DMS 273 treated with DMSO at 0.1 percent for 48 hours (cell line): ENCODE results near the gene ACR.

Experiments used
- DNase-seq: peaks from one replicate; lab custom pipeline; 2025; lab: John Stamatoyannopoulos, UW

ACR gene

DNA sequence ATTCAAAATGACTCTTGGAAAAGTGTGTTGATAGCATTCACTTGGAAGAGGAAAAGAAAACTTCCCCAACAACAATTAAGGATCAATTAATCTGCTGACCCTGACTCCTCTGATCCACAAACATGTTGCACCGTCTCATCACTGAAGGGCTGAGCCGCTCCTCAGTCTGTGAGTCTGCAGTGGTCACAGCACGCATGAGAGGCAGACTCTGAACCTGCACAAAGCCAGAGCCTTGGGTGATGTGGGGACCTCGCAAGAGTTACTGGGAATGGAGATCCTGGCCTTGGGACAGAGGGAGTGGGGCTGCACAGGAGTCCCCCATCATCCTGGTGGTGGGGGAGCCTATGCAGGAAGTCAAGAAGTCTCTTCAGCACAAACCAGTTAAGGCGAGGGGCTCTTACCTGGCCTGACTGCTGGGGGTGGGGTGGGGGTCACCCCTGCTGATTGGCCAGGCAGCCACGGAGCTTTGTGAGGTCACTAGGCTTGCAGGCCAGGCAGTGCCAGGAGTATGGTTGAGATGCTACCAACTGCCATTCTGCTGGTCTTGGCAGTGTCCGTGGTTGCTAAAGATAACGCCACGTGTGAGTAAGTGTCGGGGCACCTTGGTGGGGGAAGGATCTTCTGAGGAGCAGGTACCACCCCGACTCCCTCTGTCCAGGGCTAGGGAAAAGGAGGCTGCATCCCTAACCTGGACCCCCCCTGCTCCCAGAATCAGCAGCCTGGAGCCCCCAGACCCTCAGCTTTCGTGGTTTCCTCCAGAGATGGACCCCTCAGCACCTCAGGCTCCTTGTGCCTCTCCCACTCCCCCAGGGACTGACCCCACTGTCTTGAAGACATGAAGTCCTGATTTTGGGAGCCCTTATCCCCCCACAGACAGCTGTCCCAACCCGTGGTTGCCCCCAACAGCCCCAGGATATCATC is at the start of gene ACR:
Gene ACR, plus strand, starts transcription at position 477 of the 921 bp plus-strand sequence. Its CDS starts 32 bp downstream, at position 509.
- no peak for DNase-seq

DNA sequence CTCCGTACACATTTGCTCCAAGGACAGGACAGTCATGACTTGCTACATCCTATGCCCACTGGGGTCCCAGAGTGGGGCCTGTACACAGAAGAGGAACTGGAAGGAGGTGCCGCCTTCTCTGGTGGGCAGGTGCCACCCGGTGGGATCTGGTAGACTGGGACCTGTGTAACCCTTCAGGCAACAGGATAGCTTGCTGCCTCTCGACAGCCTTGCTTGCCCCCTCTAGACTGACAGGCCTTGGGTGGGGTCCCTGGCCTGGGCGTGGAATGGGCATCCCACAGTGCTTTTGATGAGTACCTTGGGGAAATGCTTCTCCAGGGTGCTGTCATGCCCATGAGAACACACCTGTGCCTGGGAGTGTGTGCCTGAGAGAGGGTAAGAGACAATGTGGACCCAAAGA is 49.6 kb upstream of the ACR start:
- DNase-seq: no peak

DNA sequence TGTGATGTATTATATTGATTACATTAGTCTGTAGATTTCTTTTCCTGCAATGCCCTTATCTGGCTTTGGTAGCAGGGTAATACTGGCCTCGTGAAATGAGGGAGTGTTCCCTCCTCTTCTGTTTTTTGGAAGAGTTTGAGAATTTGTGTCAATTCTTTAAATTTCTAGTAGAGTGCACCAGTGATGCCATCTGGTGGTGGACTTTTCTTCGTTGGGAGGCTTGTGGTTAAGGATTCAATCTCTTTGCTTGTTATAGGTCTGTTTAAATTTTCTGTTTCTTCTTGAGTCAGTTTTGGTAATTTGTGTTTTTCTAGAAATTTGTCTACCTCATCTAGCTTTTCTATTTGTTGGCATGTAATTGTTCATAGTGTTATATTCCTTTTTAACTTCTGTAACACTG is 46.5 kb upstream of the ACR start:
- no peak for DNase-seq

DNA sequence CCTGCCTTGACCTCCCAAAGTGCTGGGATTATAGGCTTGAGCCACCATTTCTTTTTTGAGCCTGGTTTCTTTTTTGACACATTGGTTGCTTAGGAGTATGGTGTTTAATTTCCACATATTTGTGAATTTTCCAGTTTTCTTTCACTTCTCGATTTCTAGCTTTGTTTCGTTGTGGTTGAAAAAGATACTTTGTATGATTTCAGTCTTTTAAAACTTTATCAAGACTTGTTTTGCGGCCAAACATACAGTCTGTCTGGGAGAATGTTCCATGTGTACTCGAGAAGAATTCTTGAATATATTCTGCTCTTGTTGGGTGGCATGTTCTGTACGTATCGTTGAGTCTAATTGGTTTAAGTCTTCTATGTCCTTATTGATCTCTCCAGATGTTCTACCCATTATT is 44.5 kb upstream of the ACR start:
- no peak for DNase-seq

DNA sequence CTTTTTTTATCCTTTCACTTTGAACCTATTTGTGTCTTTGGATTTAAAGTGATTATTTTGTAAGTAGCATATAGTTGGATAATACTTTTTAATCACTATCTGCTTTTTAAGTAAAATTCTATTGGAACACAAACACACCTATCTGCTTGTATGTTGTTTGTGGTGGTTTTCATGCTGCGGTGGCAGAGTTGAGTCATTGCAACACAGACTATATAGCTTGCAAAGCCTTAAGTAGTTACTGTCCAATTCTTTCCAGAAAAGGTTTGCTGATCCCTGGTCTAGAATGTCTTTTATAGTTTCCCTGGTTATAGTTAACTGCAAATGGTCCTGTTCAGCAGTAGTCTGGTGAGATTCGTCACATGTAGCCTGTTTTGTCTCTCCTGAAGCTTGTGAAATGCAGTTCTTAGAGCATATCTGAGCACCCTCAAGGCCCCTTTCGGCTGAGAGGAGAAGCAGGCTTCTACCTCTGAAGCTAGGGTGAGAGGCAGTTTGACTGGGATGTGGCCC is 43.9 kb upstream of the ACR start:
- DNase-seq: no peak

DNA sequence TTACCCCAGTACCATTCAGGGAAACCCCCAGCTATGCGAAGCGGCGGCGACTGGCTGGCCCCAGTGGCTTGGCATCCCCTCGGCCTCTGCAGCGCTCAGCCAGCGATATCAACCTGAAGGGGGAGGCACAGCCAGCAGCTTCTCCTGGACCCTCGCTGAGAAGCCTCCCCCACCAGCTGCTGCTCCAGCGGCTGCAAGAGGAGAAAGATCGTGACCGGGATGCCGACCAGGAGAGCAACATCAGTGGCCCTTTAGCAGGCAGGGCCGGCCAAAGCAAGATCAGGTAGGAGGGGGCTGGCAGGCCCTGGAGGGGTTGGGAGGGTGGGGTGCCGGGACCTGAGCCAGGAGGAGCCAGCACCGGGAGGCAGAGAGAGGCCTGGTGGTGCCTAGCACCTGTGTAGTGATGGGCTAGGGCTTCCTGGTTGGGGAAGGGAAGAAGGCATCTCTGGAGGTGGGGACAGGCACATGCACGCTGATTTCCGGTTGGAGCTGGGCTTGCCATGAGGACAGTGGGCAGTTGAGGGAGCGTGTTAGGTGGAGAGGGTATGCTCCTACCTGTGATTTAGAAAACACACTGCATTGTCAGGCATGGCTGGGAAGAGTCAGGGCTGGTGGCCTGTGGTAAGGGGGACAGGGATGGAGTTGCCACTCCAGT is 43.1 kb upstream of the ACR start:
- no peak for DNase-seq

DNA sequence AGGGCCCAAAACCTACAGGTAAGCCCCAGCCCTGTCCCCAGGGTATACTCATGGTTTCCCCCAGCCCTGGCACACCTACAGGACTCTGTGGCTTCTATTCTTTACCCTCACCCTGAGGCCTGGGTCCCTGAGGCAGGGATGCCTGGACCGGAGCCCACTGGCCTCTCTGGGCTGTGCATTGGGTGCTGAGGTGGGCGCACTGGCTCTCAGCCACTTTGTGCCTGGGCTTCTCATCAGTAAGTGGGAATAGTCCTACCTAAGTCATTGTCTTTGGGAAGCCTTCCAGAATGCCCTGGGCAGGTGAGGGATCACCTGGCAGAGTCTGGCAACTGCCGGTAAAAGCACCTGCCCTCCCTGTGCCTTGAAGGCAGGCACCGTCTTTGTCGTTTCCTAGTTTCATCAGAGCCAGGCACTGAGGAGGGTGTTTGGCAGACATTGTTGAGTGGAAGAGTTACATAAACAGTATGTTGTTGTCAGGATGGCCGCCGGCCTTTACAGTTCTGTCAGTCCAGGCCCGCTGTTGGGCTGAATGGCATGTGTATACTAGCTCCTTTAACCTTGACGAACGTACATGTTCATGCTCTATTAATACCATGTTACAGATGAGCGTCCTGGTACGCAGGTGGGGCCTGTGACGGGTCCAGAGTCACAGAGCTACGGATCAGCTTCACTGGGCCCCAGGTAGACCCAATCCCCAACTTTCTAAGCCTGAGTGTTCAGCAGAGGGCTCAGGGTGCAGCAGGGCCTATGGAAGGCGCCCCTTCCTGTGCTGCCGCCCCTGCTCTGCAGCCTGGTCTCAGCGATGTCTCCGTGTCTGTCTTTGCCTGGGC is 42.4 kb upstream of the ACR start:
- DNase-seq: no peak

DNA sequence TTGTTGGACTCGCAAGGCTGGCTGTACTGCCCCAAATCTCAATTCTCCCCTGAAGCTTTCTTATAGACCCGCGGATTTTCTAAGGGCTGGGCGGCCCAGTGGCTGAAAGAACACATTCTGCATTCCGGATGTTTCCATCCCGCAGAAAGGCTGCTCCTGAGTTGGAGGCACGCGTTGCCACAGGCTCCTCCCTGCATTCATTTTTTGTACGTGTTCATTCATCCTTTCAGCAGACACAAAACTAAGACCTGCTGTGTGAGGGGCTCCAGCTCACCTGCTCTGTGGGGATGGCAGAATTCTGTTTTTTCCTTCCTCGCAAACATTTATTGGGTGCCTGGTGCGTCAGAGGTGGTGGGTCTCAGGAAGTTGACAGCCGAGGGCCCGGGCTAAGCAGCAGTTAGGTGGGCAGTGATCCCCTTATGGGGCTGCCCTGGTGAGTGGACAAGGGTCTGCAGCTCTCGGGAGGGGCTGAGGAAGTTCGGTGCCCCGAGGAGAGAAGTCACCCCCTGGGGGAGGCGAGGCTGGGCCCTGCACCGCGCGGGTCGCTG is 41.7 kb upstream of the ACR start:
- no peak for DNase-seq

DNA sequence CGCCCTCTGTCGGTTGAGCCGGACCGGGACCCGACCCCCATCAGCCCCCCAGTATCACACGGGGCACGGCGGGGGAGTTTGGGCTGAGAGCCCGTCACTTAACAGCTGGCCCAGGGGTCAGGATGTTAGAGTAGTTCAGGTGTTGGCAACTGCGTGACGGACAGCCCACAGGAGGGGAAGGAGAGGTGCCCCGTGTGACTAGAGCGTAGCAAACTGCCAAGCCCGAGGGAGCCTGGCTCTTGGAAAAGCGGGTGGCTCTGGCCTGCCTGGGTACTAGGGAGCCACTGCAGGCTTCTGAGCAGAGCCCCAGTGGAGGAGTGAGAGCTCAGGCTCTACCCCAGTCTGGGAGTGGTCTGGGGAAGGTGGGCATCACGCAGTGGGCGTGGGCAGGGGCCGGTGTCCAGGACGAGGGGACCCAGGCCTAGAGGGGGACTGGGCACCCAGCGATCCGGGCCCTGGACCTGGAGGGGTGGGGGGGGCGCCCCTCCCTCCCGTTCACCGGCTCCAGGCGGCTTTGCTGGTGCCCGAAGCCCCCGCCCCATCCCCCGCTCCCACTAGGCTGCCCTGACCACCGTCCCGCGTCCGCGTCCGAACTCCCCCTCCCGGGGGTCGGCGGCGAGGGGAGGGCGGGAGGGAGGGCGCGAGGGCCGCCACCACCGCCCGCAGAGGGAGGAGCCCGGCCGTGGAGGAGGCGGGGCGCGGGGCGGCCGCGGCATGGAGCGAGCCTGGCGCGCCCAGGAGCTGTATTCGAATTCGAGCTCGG is 41.0 kb upstream of the ACR start:
- no peak for DNase-seq

DNA sequence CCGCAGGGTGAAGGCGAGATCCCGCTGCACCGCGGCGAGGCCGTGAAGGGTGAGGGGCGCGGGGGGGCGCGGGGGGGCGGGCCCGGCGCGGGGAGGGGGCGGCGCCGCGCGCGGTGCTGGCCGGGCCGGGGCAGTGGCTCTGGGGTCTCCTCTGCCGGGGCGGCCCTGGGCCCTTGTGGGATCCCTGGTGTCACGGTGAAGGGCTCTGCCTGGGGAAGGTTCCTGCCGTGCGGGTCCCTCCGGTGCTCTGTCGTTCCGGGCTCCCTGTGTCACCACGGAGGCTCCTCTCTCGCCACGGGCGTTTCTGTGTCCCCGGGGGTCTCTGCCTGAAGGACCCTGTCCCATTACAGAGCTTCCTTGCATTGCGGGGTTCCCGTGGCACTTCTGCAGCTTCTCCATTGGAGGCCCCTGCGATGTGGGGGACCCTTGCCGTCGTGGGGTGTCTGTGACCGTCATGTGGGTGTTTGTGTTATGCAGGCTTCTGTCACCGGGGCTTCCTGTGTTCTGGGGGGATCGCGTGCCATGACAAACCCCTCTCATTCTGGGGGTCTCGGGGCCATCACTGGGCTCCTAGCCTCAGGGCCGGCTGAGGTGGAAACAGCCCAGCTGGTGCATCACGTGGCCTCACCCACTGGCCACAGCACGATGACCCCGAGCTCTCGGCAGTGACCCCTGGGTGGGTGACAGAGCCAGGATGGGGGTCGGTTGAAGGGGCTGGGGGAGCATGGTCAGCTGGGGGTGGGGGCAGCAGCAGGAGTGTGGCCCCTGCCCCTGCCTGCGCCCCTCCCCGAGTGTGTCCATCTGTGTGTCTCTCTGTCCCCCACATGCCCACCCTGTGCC is 40.1 kb upstream of the ACR start:
- no peak for DNase-seq

DNA sequence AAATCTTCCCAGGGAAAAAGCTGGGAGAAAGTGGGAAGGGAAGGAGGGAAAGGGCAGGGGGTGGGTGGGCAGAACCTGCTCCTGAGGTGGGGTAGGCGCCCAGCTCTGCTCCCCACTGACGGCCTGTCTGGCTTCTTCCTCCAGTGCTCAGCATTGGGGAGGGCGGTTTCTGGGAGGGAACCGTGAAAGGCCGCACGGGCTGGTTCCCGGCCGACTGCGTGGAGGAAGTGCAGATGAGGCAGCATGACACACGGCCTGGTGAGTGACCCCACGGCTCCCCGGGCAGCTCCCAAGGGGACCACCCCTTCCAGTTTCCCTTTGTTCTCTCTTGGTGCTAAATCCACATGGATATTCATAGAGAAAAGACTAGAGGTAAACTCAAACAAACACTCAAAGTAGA is 39.5 kb upstream of the ACR start:
- no peak for DNase-seq

DNA sequence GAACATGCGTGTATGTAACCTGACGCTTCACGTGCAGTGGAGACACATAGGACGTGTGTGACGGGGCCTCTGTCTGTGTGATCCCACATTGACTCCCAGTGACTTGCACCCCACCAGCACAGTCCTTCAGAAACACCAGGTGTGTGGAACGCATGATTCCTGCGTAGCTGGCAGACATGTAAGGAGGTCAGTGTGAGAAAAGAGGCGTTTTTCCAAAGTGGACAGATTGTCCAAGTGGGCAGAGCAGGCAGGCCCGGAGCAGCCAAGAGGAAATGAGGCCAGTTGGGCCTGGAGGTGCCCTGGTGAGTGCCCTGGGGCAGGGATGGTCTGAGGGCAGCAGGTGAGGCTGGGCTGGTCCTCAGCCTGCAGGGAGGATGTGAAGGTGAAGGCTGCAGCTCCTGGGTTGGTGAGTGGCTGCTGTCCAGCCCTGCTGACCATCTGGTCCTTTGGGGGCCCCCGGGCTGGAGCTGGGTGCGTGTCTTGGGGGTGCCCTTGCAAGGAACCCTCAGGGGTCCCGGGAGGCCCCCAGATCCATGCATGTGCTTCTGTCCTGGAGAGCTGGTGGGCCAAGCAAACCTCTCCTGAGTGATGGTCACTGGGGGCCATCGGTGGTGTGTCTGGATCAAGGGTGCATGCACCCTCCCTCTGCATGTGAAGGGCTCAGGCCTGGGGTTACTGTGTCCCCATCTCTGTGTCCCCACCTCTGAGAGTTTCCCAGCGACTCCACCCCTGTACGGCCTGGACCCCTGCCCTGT is 38.8 kb upstream of the ACR start:
- no peak for DNase-seq

DNA sequence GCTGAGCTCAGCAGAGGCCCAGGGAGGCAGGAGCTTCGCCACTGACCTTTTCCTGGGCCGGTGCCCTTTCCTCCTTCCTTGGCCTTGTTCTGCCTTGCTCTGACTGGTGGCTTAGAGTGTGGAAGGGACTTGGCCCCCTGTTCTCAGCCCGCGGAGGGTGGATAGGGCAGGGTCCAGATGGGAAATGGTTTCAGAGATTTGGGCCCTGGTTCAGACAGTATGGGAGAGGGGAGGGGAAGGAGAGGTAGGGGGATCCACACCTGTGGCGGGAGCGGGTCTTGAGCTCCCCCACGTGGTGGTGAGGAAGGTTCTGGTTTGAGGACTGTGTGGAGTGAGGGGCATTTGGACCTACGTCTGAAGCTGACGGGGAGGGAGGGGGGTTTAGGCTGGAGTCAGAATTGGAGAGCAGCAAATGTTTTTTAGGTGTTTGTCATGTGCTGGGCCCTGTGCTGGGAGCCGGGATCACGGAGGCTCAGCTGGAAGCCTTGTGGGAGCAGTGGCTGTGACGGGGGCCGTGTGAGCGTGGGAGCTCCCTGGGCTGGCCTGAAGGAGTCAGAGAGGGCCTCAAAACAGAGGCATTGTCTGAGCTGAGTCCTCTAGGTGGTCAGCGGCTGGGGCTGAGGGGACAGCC is 38.1 kb upstream of the ACR start:
- DNase-seq: no peak

DNA sequence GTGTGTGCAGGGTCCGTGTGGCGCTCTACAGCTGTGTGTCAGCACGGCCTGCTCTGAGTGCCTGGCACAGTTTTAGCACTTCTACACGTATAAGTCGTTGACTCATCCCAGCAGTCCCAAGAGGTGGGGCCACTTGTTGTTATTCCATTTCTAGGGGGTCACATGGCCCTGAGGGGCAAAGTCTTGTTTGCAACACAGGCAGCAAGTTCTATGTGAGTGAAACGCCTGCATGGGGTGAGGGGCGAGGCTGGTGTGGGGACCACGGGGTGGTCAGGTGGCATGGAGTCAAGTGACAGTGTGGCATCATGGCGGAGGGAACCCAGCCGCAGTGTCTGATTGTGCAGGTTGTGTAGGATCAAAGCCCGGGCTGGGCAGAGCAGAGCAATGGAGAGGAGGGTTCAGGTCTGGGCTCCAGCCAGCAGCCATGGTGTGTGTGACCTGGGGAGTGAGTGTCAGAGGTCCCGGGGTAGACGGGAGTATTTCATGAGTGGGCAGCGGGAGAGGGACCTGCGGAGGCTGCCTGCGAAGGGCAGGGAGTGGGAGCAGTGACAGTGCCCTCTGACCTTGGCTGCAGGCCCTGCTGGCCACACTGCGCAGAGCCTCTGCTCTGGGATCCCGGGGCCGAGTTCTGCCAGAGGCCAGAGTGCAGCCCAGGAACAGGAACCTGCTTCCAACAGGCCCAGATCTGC is 37.5 kb upstream of the ACR start:
- DNase-seq: no peak

DNA sequence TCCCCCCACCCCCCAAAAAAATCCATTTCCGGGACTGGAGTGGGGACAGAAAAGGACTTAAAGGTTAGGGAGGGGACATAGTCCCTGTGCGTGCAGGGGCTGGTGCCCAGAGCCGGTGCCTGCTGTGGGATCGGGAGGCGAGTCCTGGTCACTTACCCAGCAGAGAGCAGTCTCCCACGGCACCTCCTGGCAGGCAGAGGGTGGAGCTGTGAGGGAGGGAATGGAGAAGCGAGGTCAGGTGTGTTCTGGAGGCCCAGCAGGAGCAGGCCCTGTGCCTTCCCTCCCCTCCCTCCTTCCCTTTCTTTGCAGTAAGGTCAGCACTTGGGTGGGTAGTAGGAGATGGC is 37.0 kb upstream of the ACR start:
- DNase-seq: no peak

DNA sequence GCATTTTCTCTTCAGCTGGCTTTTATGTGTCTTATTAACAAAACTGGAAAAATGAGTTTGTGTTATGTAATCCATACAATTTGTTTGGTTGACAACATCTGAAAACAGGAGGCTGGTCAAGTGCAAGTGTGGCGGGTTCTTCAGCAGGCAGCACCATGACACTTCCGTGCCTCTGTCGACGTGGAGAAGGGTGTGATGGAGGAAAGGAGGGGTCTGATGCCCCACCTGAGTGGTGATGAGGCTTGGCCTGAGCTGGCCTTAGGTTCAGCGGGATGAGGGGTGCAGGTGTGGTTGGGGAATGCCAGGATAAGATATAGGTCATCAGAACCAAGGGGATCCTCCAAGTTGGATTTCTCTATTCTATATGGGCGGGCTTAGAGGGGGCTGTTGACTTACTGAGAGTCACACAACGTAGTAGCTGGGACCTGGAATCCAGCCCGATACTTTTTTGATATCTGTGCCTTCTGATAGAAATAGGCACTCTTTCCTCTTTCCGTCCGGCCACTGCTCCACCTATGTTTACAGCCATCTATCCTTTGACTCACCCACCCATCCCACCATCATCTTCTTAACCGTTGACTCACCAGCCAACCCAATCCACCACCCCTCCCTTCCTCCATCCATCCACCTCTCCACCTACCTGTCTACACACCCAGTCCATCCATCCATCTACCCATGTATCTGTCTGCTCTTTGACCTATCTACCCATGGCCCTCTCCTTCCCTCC is 36.4 kb upstream of the ACR start:
- DNase-seq: no peak

DNA sequence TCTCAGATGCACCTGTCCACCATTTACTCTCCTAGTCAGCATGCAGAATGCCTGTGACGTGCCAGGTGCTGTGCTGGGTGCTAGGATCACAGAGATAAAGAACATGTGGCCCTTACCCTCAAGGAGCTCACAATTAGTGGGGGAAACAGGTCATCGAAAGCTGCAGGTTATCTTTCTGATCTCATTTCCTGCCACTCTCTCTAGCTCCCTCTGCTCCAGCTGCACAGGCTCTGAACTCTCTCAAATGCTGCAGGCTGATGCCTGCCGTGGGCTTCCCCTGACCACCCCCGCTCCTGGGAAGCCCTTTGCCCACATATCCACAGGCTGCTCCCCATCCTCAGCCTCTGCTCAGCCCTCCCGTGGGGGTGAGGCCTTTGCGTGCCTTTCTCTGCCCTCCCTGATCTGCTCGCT is 35.7 kb upstream of the ACR start:
- DNase-seq: no peak
